Endodermal cell (in vitro differentiated cells): Measurements from ENCODE around the gene NT5C2. TPM values are rescaled to one million over a fixed set of nuclear protein-coding genes. Genes with fewer than 3 reads are reported as not detected.
A peak's percentile ranks its signal among the peaks of the same experiment; 100 is the strongest.

Experiments
- DNase-seq: peaks from one replicate; pipeline ENCODE4 v3.0.0-alpha.2; 2017
- H3K27ac ChIP-seq: 2 replicates; pipeline ENCODE4 v1.5.1; 2013; ENCODE audit warnings: mild to moderate bottlenecking, low read depth, low read length, moderate library complexity
- H3K27me3 ChIP-seq: 2 replicates; pipeline ENCODE4 v1.6.1; 2013; ENCODE audit warnings: mild to moderate bottlenecking, low read length, moderate library complexity; ENCODE audit not compliant: insufficient read depth, control insufficient read depth, poor library complexity, severe bottlenecking
- H3K36me3 ChIP-seq: 2 replicates; pipeline ENCODE4 v1.7.0; 2013; ENCODE audit warnings: mild to moderate bottlenecking, low read length, moderate library complexity; ENCODE audit not compliant: control insufficient read depth, insufficient read depth
- H3K4me1 ChIP-seq: one replicate; pipeline ENCODE4 v1.7.0; 2013; ENCODE audit warnings: low read length; ENCODE audit not compliant: control insufficient read depth, insufficient read depth
- H3K4me3 ChIP-seq: 2 replicates; pipeline ENCODE4 v1.5.1; 2013; ENCODE audit warnings: mild to moderate bottlenecking, low read length, moderate library complexity
- H3K9ac ChIP-seq: 2 replicates; pipeline ENCODE4 v1.6.1; 2013; ENCODE audit warnings: mild to moderate bottlenecking, low read length, moderate library complexity; ENCODE audit not compliant: poor library complexity, severe bottlenecking; ENCODE audit errors: extremely low read depth
- H3K9me3 ChIP-seq: 2 replicates; pipeline ENCODE4 v1.6.1; 2013; ENCODE audit warnings: mild to moderate bottlenecking, low read length, moderate library complexity; ENCODE audit not compliant: control insufficient read depth
- H3K27ac Mint-ChIP-seq: 2 replicates; pipeline ENCODE4 v1.8.0; 2020; ENCODE audit warnings: mixed read lengths
- H3K27me3 Mint-ChIP-seq: 2 replicates; pipeline ENCODE4 v1.8.0; 2021; ENCODE audit warnings: mild to moderate bottlenecking, mixed read lengths; ENCODE audit not compliant: insufficient read depth
- H3K36me3 Mint-ChIP-seq: 2 replicates; pipeline ENCODE4 v1.8.0; 2020; ENCODE audit warnings: low read depth, mixed read lengths
- H3K4me1 Mint-ChIP-seq: 2 replicates; pipeline ENCODE4 v1.8.0; 2020; ENCODE audit warnings: mixed read lengths
- H3K4me3 Mint-ChIP-seq: 2 replicates; pipeline ENCODE4 v1.8.0; 2020; ENCODE audit warnings: mild to moderate bottlenecking, moderate library complexity, mixed read lengths
- H3K9me3 Mint-ChIP-seq: 2 replicates; pipeline ENCODE4 v1.8.0; 2020; ENCODE audit warnings: mild to moderate bottlenecking, mixed read lengths
- CTCF ChIP-seq: fragments of 200-600 bp; sonication (generic); conservative IDR thresholded peaks from 2 replicates; pipeline ENCODE4 v1.5.0; 2021; ENCODE audit warnings: antibody characterized with exemption, mild to moderate bottlenecking
- WGBS, 2 experiments: methylation state at CpG; one replicate each; pipeline versions ENCODE4 v1.1.5 to v1.1.7; 2013; ENCODE audit warnings: missing lambda C conversion rate in 2 of 2, mixed read lengths in 1 of 2; ENCODE audit not compliant: insufficient coverage in 1 of 2, insufficient read length in 1 of 2; 5-methylcytosine and 5-hydroxymethylcytosine counted together
- total RNA-seq, 2 donors: library from RNA; stranded (reverse); fragmentation: NEBNext Ultra II Directional in 1 of 2; extraction: Animal tissue kit (Norgen Biotek cat#: 25700) in 1 of 2; gene quantifications; 2 replicates in 1 of 2; 3 replicates in 1 of 2; pipeline ENCODE4 v1.2.1, GENCODE V29; 2021

NT5C2 gene
- total RNA-seq, 2 donors from 2014 or later: 122 to 148 TPM

GRCh38 chr10:103102195-103102594 is 90.9 kb downstream of the NT5C2 start:
- Histone ChIP-seq H3K4me3 (no peak overlapping the region), H3K9me3 (no peaks in the 10 kb centered on the region), H3K27ac (no peak overlapping the region), H3K4me1 (no peaks in the 10 kb centered on the region), H3K9ac (no peak overlapping the region), H3K27me3 (no peaks in the 10 kb centered on the region), H3K36me3 (peaks cover 88% of the 10 kb centered on the region)
- Mint-ChIP-seq H3K27ac (peak overlapping the region; percentile 12), H3K4me1 (peaks cover 12% of the 10 kb centered on the region), H3K4me3 (no peak overlapping the region), H3K27me3 (no peaks in the 10 kb centered on the region), H3K9me3 (no peaks in the 10 kb centered on the region), H3K36me3 (peaks cover 62% of the 10 kb centered on the region)
- no peak for DNase-seq
- 93 to 96% methylated on average over 3 of the region's 3 CpGs for whole genome bisulfite sequencing, 2 experiments
- no peak for TF ChIP-seq CTCF

GRCh38 chr10:103100620-103101019 is 92.5 kb downstream of the NT5C2 start:
- H3K9me3 Mint-ChIP-seq: no peaks in the 10 kb centered on the region
- Histone ChIP-seq H3K9ac (no peak overlapping the region), H3K27ac (no peak overlapping the region), H3K4me1 (no peaks in the 10 kb centered on the region), H3K4me3 (no peak overlapping the region), H3K27me3 (no peaks in the 10 kb centered on the region), H3K9me3 (no peaks in the 10 kb centered on the region), H3K36me3 (peaks cover 91% of the 10 kb centered on the region)
- no peak for TF ChIP-seq CTCF
- H3K27ac Mint-ChIP-seq: no peak overlapping the region
- H3K27me3 Mint-ChIP-seq: no peaks in the 10 kb centered on the region
- no peak overlapping the region for H3K4me3 Mint-ChIP-seq
- 55 to 100% methylated on average over 1 to 2 of the region's 2 CpGs for WGBS, 2 experiments
- H3K36me3 Mint-ChIP-seq: peaks cover 65% of the 10 kb centered on the region
- peak; percentile 70 for DNase-seq
- H3K4me1 Mint-ChIP-seq: peaks cover 12% of the 10 kb centered on the region

GRCh38 chr10:103098240-103098639 is 94.8 kb downstream of the NT5C2 start:
- no peak overlapping the region for H3K4me3 Mint-ChIP-seq
- TF ChIP-seq CTCF: no peak
- Histone ChIP-seq H3K27ac (no peak overlapping the region), H3K4me3 (no peak overlapping the region), H3K9ac (no peak overlapping the region), H3K27me3 (no peaks in the 10 kb centered on the region), H3K36me3 (peaks cover 89% of the 10 kb centered on the region), H3K9me3 (no peaks in the 10 kb centered on the region), H3K4me1 (no peaks in the 10 kb centered on the region)
- H3K36me3 Mint-ChIP-seq: peaks cover 71% of the 10 kb centered on the region
- H3K27me3 Mint-ChIP-seq: no peaks in the 10 kb centered on the region
- no peaks in the 10 kb centered on the region for H3K9me3 Mint-ChIP-seq
- DNase-seq: no peak
- peaks cover 12% of the 10 kb centered on the region for H3K4me1 Mint-ChIP-seq
- H3K27ac Mint-ChIP-seq: no peak overlapping the region
